ENCODE results near the gene LY6G6F.
A peak's percentile ranks its signal among the peaks of the same experiment; 100 is the strongest.

The LY6G6F gene

GRCh38 chr6:31739639-31740396, 33.2 kb downstream of the LY6G6F start, which contains the start of gene MSH5:
Gene MSH5 (plus strand): TSS chr6:31740005. CDS start chr6:31740467, 462 bp downstream.
- Histone ChIP-seq H3K27me3 (ENCODE audit: low read length) (no peaks in the 10 kb centered on the region), H3F3A (ENCODE audit: insufficient read depth) (peaks cover 50% of the 10 kb centered on the region), H2AFZ (ENCODE audit: low read depth, low read length, severe bottlenecking) (peak within 1 kb of the TSS; percentile 8), H4K20me1 (ENCODE audit: low read depth, low read length) (no peaks in the 10 kb centered on the region), H3K9ac (ENCODE audit: low read length) (peak within 1 kb of the TSS; percentile 90), H3K9me2 (replicated peaks; ENCODE audit: insufficient read depth, low read length) (no peaks in the 10 kb centered on the region), H3K4me2 (ENCODE audit: low read depth, low read length, poor library complexity, severe bottlenecking) (peak within 1 kb of the TSS; percentile 82), H3K27ac (ENCODE audit: low read depth, low read length) (peak within 1 kb of the TSS; percentile 95), H3K4me3 (ENCODE audit: insufficient read depth, low read length, poor library complexity, severe bottlenecking) (peak within 1 kb of the TSS; percentile 78), H3K36me3 (ENCODE audit: low read length) (peaks cover 17% of the 10 kb centered on the region), H3K9me3 (ENCODE audit: insufficient read depth, low read length) (no peaks in the 10 kb centered on the region), H3K79me2 (ENCODE audit: insufficient read depth, low read length) (peaks cover 33% of the 10 kb centered on the region)
- TF ChIP-seq, protein P1, sequence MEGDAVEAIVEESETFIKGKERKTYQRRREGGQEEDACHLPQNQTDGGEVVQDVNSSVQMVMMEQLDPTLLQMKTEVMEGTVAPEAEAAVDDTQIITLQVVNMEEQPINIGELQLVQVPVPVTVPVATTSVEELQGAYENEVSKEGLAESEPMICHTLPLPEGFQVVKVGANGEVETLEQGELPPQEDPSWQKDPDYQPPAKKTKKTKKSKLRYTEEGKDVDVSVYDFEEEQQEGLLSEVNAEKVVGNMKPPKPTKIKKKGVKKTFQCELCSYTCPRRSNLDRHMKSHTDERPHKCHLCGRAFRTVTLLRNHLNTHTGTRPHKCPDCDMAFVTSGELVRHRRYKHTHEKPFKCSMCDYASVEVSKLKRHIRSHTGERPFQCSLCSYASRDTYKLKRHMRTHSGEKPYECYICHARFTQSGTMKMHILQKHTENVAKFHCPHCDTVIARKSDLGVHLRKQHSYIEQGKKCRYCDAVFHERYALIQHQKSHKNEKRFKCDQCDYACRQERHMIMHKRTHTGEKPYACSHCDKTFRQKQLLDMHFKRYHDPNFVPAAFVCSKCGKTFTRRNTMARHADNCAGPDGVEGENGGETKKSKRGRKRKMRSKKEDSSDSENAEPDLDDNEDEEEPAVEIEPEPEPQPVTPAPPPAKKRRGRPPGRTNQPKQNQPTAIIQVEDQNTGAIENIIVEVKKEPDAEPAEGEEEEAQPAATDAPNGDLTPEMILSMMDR (IDR thresholded peaks at IDR 0.05; ENCODE audit: insufficient read depth, low read length, poor library complexity, severe bottlenecking), result no peak
- no peak for TF ChIP-seq EZH2phosphoT487 (conservative IDR thresholded peaks at IDR 0.05; ENCODE audit: low read length)

- H3K27me3 ChIP-seq (ENCODE audit: low read length), result no peaks in the 10 kb centered on the region
- no peaks in the 10 kb centered on the region for H4K20me1 ChIP-seq (ENCODE audit: low read depth, low read length)
- no peak for TF ChIP-seq EZH2phosphoT487 (conservative IDR thresholded peaks at IDR 0.05; ENCODE audit: low read length)
- TF ChIP-seq, protein P1 (IDR thresholded peaks at IDR 0.05; ENCODE audit: insufficient read depth, low read length, poor library complexity, severe bottlenecking), result no peak
- H3K9ac ChIP-seq (ENCODE audit: low read length), result peak overlapping the region; percentile 90
- H3F3A ChIP-seq (ENCODE audit: insufficient read depth), result peaks cover 54% of the 10 kb centered on the region
- no peaks in the 10 kb centered on the region for H3K9me2 ChIP-seq (replicated peaks; ENCODE audit: insufficient read depth, low read length)
- H3K9me3 ChIP-seq (ENCODE audit: insufficient read depth, low read length), result no peaks in the 10 kb centered on the region
- H2AFZ ChIP-seq (ENCODE audit: low read depth, low read length, severe bottlenecking), result peak overlapping the region; percentile 8
- peak overlapping the region; percentile 78 for H3K4me3 ChIP-seq (ENCODE audit: insufficient read depth, low read length, poor library complexity, severe bottlenecking)
- peak overlapping the region; percentile 82 for H3K4me2 ChIP-seq (ENCODE audit: low read depth, low read length, poor library complexity, severe bottlenecking)
- peaks cover 25% of the 10 kb centered on the region for H3K79me2 ChIP-seq (ENCODE audit: insufficient read depth, low read length)
- H3K36me3 ChIP-seq (ENCODE audit: low read length), result peaks cover 17% of the 10 kb centered on the region
- peak overlapping the region; percentile 86 for H3K27ac ChIP-seq (ENCODE audit: low read depth, low read length)
Observed at GRCh38 chr6:31740397-31741223, 33.9 kb downstream of the LY6G6F start.

DNA sequence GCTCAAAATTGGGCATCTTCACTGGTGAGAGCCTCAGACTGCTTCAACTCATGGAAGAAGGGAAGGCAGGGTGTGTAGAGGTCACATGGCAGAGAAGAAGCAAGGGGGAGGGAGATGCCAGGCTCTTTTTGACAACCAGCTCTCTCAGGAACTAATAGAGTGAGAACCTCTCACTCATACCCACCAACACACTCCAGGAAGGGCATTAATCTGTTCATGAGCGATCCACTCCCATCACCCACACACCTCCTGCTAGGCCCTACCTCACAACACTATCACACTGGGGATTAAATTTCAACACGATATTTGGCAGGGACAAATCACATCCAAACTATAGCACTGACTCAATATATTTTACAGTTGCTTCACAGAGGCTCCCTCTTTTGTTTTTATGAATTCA, 35.1 kb downstream of the LY6G6F start:
- no peak for TF ChIP-seq EZH2phosphoT487 (conservative IDR thresholded peaks at IDR 0.05; ENCODE audit: low read length)
- TF ChIP-seq, protein P1 (IDR thresholded peaks at IDR 0.05; ENCODE audit: insufficient read depth, low read length, poor library complexity, severe bottlenecking), result no peak
- Histone ChIP-seq H4K20me1 (ENCODE audit: low read depth, low read length) (no peaks in the 10 kb centered on the region), H3K79me2 (ENCODE audit: insufficient read depth, low read length) (peaks cover 13% of the 10 kb centered on the region), H3K36me3 (ENCODE audit: low read length) (peaks cover 17% of the 10 kb centered on the region), H3K4me2 (ENCODE audit: low read depth, low read length, poor library complexity, severe bottlenecking) (no peak overlapping the region), H3F3A (ENCODE audit: insufficient read depth) (peaks cover 54% of the 10 kb centered on the region), H3K9me3 (ENCODE audit: insufficient read depth, low read length) (no peaks in the 10 kb centered on the region), H3K4me3 (ENCODE audit: insufficient read depth, low read length, poor library complexity, severe bottlenecking) (no peak overlapping the region), H3K27ac (ENCODE audit: low read depth, low read length) (0 out of 2 replicates have a peak overlapping the region, but pooled peaks have one; percentile 11), H3K9me2 (replicated peaks; ENCODE audit: insufficient read depth, low read length) (no peaks in the 10 kb centered on the region), H3K9ac (ENCODE audit: low read length) (no peak overlapping the region; the same call in 1 of the 2 replicates), H2AFZ (ENCODE audit: low read depth, low read length, severe bottlenecking) (no peak overlapping the region), H3K27me3 (ENCODE audit: low read length) (no peaks in the 10 kb centered on the region)
